Measurements from ENCODE around the gene MAN2B2.
A peak's percentile ranks its signal among the peaks of the same experiment; 100 is the strongest.

Gene MAN2B2

GRCh38 chr4:6546681-6547447 lies 28.1 kb upstream of the MAN2B2 start:
- DNase-seq, result peak; percentile 52

- DNase-seq, result no peak
Measured at GRCh38 chr4:6548201-6548881, 26.6 kb upstream of the MAN2B2 start.

GRCh38 chr4:6548882-6549230 lies 26.1 kb upstream of the MAN2B2 start:
- DNase-seq, result no peak

- no peak for DNase-seq
Measured at GRCh38 chr4:6549445-6549844, 25.5 kb upstream of the MAN2B2 start.

- no peak for DNase-seq
Measured at GRCh38 chr4:6549890-6550620, 24.9 kb upstream of the MAN2B2 start.

GRCh38 chr4:6550821-6551220 lies 24.2 kb upstream of the MAN2B2 start:
- no peak for DNase-seq

- DNase-seq, result no peak
Measured at GRCh38 chr4:6551660-6552059, 23.3 kb upstream of the MAN2B2 start.

GRCh38 chr4:6555519-6555918 lies 19.5 kb upstream of the MAN2B2 start:
- no peak for DNase-seq

GRCh38 chr4:6556263-6556662 lies 18.7 kb upstream of the MAN2B2 start:
- DNase-seq, result no peak

GRCh38 chr4:6557185-6557584 lies 17.8 kb upstream of the MAN2B2 start:
- DNase-seq, result no peak

GRCh38 chr4:6557856-6558255 lies 17.1 kb upstream of the MAN2B2 start:
- no peak for DNase-seq

GRCh38 chr4:6560416-6561172 lies 14.4 kb upstream of the MAN2B2 start:
- no peak for DNase-seq

- DNase-seq, result no peak
Measured at GRCh38 chr4:6561173-6561516, 13.8 kb upstream of the MAN2B2 start.

GRCh38 chr4:6561706-6562371 lies 13.2 kb upstream of the MAN2B2 start:
- no peak for DNase-seq

- DNase-seq, result no peak
Measured at GRCh38 chr4:6562931-6563901, 11.8 kb upstream of the MAN2B2 start.

GRCh38 chr4:6563935-6564645 lies 10.9 kb upstream of the MAN2B2 start:
- no peak for DNase-seq

- DNase-seq, result no peak
Measured at GRCh38 chr4:6565691-6566390, 9.1 kb upstream of the MAN2B2 start.

- DNase-seq, result no peak
Measured at GRCh38 chr4:6566391-6567190, 8.4 kb upstream of the MAN2B2 start.

GRCh38 chr4:6567218-6567617 lies 7.8 kb upstream of the MAN2B2 start:
- DNase-seq, result no peak

All from CD4-positive, alpha-beta T cell treated with Interleukin-17A for 4 hours (primary cell).